NCI-H2171 treated with DMSO at 0.1 percent for 48 hours (cell line): ENCODE measurements around the gene ZFP82.

Experiments
- DNase-seq: peaks from one replicate; lab custom pipeline; 2025; lab: John Stamatoyannopoulos, UW

The ZFP82 gene

GRCh38 chr19:36371886-36372285 lies 46.6 kb downstream of the ZFP82 start:
- no peak for DNase-seq

GRCh38 chr19:36363845-36364244 lies 54.6 kb downstream of the ZFP82 start:
- DNase-seq, result no peak
